Esophagus squamous epithelium (tissue), 5 donors: Measurements from ENCODE around the gene KLRF2. TPM values are rescaled to one million over a fixed set of nuclear protein-coding genes. Genes with fewer than 3 reads are reported as not detected.

ENCODE experiments used
- DNase-seq: peaks from one replicate; lab custom pipeline; 2025; lab: John Stamatoyannopoulos, UW
- H3K27ac ChIP-seq, 4 donors: fragments of 200-600 bp; sonication (generic); one replicate each; pipeline ENCODE4 v1.5.1; 2016 to 2019; ENCODE audit warnings: mild to moderate bottlenecking in 1 of 4
- H3K27me3 ChIP-seq, 4 donors: fragments of 200-600 bp; sonication (generic); 1 replicate in 3 of 4; 2 replicates in 1 of 4; pipeline versions ENCODE4 v1.5.1 to v1.6.0; 2017 to 2021; ENCODE audit warnings: antibody characterized with exemption in 1 of 4
- H3K36me3 ChIP-seq, 3 donors: fragments of 200-600 bp; sonication (generic); one replicate each; pipeline ENCODE4 v1.5.1; 2016 to 2019
- H3K4me1 ChIP-seq, 3 donors: fragments of 200-600 bp; sonication (generic); one replicate each; pipeline ENCODE4 v1.5.1; 2017 to 2019
- H3K4me3 ChIP-seq, 4 donors: fragments of 200-600 bp; sonication (generic); 1 replicate in 3 of 4; 2 replicates in 1 of 4; pipeline ENCODE4 v1.5.1; 2016 to 2019; ENCODE audit warnings: mild to moderate bottlenecking in 2 of 4, moderate library complexity in 1 of 4
- H3K9me3 ChIP-seq, 3 donors: fragments of 200-600 bp; sonication (generic); one replicate each; pipeline ENCODE4 v1.5.1; 2016 to 2019
- CTCF ChIP-seq, 6 experiments: fragments of 450-650 bp in 4 of 6; fragments of 200-600 bp in 2 of 6; sonication (generic) in 2 of 6; IDR thresholded peaks; one replicate each; pipeline ENCODE4 v1.5.1; 2016 to 2019; ENCODE audit warnings: antibody characterized with exemption in 6 of 6, mild to moderate bottlenecking in 4 of 6, moderate library complexity in 4 of 6
- POLR2A ChIP-seq, 4 donors: fragments of 450-650 bp; IDR thresholded peaks; one replicate each; pipeline ENCODE4 v1.6.1; 2017; ENCODE audit warnings: antibody characterized with exemption in 4 of 4, mild to moderate bottlenecking in 4 of 4, moderate library complexity in 3 of 4
- WGBS, 2 donors: methylation state at CpG; one replicate each; pipeline ENCODE4 v1.1.5; 2018; 5-methylcytosine and 5-hydroxymethylcytosine counted together
- intact Hi-C: fragments of 100-400 bp; cut with DNase I; formaldehyde crosslinking; loops from one replicate; pipeline ENCODE4 v1.15.0; 2022
- total RNA-seq, 4 donors: library from RNA; depleted of rRNA; stranded (reverse); fragments of >200 nt; gene quantifications; one replicate each; pipeline ENCODE4 v1.1.0, GENCODE V29; 2016
- donor health status: DM: yes; HTN: yes; CAD: no.

The KLRF2 gene
- total RNA-seq, 4 donors from 2014 or later, result not detected

DNA sequence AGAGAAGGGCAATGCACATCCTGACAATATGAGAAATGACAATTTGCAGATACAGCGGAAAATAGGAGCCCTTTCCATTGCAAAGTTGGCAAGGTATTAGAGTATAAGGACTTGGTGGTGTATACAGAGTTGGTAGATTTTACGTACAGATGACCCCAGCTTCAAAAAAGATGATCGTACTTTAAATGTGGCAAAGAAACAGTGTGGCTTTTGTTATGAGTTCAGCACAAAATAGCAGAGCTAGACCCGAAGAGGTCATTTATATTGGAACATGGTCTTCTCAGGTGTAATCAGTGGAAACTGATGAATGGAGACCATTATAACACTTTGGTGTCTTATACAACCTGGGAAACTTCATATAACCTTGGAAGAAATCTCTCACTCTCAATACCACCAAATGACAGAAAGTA lies 14.4 kb upstream of the KLRF2 start:
- H3K27ac ChIP-seq, result peak overlapping the region; percentile 67 to 93 (median 90)
- H3K4me3 ChIP-seq, result peak overlapping the region; percentile 35 to 70 (median 50)
- TF ChIP-seq POLR2A (IDR thresholded peaks at IDR 0.05), result no peak
- no peak for TF ChIP-seq CTCF (IDR thresholded peaks at IDR 0.05)
- DNase-seq, result no peak
- peaks cover 9 to 29% (median 10%) of the 10 kb centered on the region in 3 donors for H3K4me1 ChIP-seq
- no peaks in the 10 kb centered on the region for H3K27me3 ChIP-seq
- H3K36me3 ChIP-seq, result peaks cover 0 to 8% (median 0%) of the 10 kb centered on the region in 3 donors
- intact Hi-C loops, result no loop called here
- peaks cover 0 to 7% (median 4%) of the 10 kb centered on the region in 3 donors for H3K9me3 ChIP-seq
- 15 to 18% methylated on average over 4 of the region's 4 CpGs for WGBS, 2 donors

DNA sequence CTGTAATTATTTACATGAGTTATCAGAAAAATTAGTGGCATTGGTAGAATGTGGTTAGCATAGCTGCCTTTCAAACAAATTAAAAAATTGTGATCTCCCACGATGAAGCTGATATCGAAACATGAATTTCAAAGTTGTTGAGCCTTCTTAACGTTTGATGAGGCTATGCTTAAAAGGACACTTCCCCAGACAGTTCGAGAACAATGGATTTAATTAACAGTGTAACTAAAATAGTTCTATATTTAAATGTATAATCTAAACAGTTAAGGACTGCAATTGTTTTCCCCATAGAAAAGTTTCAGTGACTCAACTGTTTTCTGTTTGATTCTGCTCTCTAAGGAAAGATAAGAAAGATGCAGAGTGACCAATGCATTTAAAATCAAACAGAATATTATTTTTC lies 13.8 kb upstream of the KLRF2 start:
- intact Hi-C loops, result no loop called here
- H3K4me3 ChIP-seq, result peak overlapping the region; percentile 35 to 70 (median 50)
- H3K36me3 ChIP-seq, result peaks cover 0 to 8% (median 0%) of the 10 kb centered on the region in 3 donors
- no peaks in the 10 kb centered on the region for H3K27me3 ChIP-seq
- peaks cover 0 to 7% (median 4%) of the 10 kb centered on the region in 3 donors for H3K9me3 ChIP-seq
- DNase-seq, result no peak
- TF ChIP-seq CTCF (IDR thresholded peaks at IDR 0.05) (no peak), POLR2A (IDR thresholded peaks at IDR 0.05) (no peak)
- 16 to 26% methylated on average over 4 of the region's 4 CpGs for whole genome bisulfite sequencing, 2 donors
- H3K4me1 ChIP-seq, result peaks cover 13 to 35% (median 14%) of the 10 kb centered on the region in 3 donors
- H3K27ac ChIP-seq, result peak overlapping the region; percentile 67 to 93 (median 90)

DNA sequence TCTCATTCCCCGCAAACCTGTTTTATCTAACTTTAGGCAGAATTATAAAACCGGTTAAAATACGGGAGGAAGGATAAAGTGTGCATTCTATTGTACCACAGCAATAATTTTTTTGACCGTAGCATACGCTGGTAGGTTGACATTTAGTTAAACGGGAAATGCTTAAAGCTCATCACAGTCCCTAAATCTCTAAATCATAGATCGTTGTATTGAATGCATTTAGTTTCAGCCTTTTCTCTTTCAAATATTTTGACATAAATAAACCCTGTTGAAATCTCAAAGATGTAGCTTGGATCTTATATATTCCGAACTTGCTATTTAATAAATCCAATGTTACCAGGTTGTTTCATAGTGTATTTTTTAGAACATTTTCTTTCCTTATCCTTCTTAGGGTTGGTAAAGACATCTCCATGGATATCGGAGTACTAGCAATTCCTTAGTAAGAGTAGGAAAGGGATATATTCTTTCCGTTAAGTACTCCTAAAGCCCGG lies 12.9 kb upstream of the KLRF2 start:
- Histone ChIP-seq H3K27me3 (no peaks in the 10 kb centered on the region), H3K9me3 (peaks cover 0 to 7% (median 0%) of the 10 kb centered on the region in 3 donors), H3K4me3 (peak overlapping the region; percentile 35 to 70 (median 50)), H3K4me1 (peaks cover 13 to 41% (median 14%) of the 10 kb centered on the region in 3 donors), H3K36me3 (peaks cover 0 to 8% (median 0%) of the 10 kb centered on the region in 3 donors), H3K27ac (peak overlapping the region; percentile 87 to 93 (median 91))
- WGBS, 2 donors, result 20 to 24% methylated on average over 11 of the region's 11 CpGs
- intact Hi-C loops, result no loop called here
- TF ChIP-seq CTCF (IDR thresholded peaks at IDR 0.05) (no peak), POLR2A (IDR thresholded peaks at IDR 0.05) (peak in 1 of 4 donors; percentile 31)
- no peak for DNase-seq

GRCh38 chr12:9868951-9869306 lies 12.4 kb upstream of the KLRF2 start:
- intact Hi-C loops, result no loop called here
- peak overlapping the region; percentile 35 to 70 (median 50) for H3K4me3 ChIP-seq
- H3K27ac ChIP-seq, result peak overlapping the region; percentile 87 to 93 (median 91)
- TF ChIP-seq POLR2A (IDR thresholded peaks at IDR 0.05), result no peak
- TF ChIP-seq CTCF (IDR thresholded peaks at IDR 0.05), result no peak
- WGBS, 2 donors, result 1 to 11% methylated on average over 4 of the region's 4 CpGs
- H3K4me1 ChIP-seq, result peaks cover 13 to 45% (median 14%) of the 10 kb centered on the region in 3 donors
- no peak for DNase-seq
- peaks cover 0 to 1% (median 0%) of the 10 kb centered on the region in 3 donors for H3K9me3 ChIP-seq
- H3K27me3 ChIP-seq, result no peaks in the 10 kb centered on the region
- peaks cover 0 to 5% (median 0%) of the 10 kb centered on the region in 3 donors for H3K36me3 ChIP-seq

DNA sequence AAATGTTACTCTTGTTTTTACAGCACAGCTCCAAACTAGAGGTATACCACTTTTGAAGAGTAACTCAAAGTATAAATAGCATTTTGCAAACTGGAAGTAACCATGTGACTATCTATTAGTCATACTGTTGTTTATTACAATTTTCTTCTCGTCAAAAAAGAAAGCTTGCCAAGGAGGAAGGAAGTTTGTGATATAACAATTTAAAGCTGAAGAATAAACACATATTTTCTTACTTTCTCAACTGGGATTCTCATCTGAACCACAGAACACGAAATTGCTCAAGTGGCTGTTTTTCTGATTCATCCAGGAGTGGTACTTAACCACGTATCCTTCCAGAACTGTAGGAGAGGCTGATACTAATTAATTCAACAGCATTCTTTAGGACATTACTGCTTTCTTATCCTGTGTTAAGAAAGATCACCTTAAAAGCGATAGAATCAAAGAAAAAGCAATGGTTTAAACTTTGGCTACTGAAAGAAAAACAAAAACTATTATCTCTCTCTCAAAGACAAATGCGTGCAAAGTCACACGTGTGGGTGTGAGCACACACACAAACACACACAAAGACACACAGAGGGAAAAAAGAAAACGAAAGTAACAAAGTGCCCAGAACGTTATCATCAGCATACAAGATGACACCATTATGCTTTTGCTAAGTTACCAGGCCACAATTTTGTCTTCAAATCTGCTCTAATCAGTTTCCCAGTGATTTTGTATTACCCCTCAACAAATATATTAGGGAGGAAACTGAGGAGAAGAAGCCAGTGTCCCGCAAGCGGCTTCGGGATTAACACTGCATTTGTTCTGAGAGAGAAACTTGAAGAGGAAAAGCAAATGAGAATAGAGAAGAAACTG lies 11.8 kb upstream of the KLRF2 start, which contains the start of gene CLEC2B:
TSS of gene CLEC2B (minus strand) at position 48 of the 855 bp plus-strand sequence.
- WGBS, 2 donors, result 1% methylated on average over 11 of the region's 11 CpGs
- H3K9me3 ChIP-seq, result no peaks in the 10 kb centered on the region
- H3K4me3 ChIP-seq, result peak within 1 kb of the TSS; percentile 35 to 70 (median 50)
- TF ChIP-seq POLR2A (IDR thresholded peaks at IDR 0.05) (peak in 2 of 4 donors; percentile 34 to 65), CTCF (IDR thresholded peaks at IDR 0.05) (no peak)
- H3K27me3 ChIP-seq, result no peaks in the 10 kb centered on the region
- peak within 1 kb of the TSS; percentile 87 to 93 (median 91) for H3K27ac ChIP-seq
- H3K4me1 ChIP-seq, result peaks cover 13 to 45% (median 14%) of the 10 kb centered on the region in 3 donors
- intact Hi-C loops, result no loop called here
- H3K36me3 ChIP-seq, result no peaks in the 10 kb centered on the region
- DNase-seq, result no peak
